Measurements from ENCODE around the gene EGR1.

DNA sequence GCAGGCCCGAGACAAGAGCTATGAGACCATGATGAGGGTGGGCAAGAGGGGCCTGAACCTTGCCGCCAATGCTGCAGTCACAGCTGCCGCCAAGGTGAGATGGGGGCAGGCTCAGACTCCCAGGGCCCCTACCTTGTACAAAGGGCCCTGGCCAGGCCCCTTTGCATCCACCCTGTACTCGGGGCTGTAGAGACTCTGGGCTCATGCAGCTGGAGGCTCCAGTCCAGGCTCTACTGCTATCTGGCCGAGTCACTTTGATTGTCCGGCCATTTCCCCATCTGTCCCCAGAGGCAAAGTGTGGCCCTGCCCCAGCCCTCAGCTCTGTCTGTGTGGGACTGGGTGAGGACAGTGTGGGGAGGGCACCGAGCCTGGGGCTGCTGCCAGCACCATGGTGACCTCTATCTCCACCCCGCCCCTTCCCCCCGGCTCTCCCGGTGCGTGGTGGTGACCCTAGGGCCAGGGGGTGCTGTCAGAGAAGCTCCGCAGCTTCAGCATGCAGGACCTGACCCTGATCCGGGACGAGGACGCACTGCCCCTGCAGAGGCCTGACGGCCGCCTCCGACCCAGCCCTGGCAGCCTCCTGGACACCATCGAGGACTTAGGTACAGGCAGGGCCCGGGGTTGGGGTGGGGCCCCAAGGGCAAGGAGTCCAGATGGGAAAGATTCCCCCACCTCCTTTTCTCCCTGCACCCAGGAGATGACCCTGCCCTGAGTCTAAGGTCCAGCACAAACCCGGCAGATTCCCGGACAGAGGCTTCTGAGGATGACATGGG is 20.3 kb upstream of the EGR1 start:
- TF ChIP-seq, protein P1, sequence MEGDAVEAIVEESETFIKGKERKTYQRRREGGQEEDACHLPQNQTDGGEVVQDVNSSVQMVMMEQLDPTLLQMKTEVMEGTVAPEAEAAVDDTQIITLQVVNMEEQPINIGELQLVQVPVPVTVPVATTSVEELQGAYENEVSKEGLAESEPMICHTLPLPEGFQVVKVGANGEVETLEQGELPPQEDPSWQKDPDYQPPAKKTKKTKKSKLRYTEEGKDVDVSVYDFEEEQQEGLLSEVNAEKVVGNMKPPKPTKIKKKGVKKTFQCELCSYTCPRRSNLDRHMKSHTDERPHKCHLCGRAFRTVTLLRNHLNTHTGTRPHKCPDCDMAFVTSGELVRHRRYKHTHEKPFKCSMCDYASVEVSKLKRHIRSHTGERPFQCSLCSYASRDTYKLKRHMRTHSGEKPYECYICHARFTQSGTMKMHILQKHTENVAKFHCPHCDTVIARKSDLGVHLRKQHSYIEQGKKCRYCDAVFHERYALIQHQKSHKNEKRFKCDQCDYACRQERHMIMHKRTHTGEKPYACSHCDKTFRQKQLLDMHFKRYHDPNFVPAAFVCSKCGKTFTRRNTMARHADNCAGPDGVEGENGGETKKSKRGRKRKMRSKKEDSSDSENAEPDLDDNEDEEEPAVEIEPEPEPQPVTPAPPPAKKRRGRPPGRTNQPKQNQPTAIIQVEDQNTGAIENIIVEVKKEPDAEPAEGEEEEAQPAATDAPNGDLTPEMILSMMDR (IDR thresholded peaks at IDR 0.05), result no peak
- no peak for TF ChIP-seq MAX (IDR thresholded peaks at IDR 0.05; ENCODE audit: low read depth)
- TF ChIP-seq POLR2AphosphoS5 (IDR thresholded peaks at IDR 0.05; ENCODE audit: low read depth, low read length), result no peak
- TF ChIP-seq RXRA (IDR thresholded peaks at IDR 0.05; ENCODE audit: borderline replicate concordance, low read depth), result no peak
